Measurements from ENCODE around the gene TNNI2.

The TNNI2 gene

DNA sequence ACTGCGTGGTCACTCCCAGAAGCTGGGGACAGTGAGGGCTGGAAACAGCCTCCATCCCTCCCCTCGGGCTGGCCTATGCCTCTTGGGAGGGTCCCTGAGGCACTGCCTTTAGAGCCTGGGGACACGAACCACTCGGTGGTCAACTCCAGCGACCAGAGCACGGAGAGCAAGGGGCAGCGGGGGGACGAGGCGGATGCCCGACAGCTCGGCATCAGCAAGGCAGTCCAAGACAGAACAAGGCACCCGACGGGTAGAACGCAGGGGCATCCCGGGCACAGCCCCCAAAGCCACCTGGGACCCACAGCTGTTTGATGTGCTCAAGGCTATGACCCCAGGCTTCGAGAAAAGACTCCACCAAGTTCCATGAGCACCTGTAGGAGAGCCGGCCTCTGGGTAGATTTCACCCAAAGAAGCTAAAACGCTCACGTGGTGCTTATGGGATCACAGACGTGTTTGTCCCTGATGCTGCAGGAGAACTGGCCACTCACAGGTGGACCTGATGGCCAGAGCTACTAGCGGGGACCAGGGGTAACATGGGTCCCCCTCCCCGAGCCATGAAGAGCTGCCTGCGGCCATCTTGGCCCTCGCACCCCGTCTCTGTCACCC is 13.6 kb downstream of the TNNI2 start:
- Histone ChIP-seq H3K4me3 (no peak overlapping the region), H3K9me3 (no peaks in the 10 kb centered on the region), H3K27ac (no peak overlapping the region), H3K36me3 (no peaks in the 10 kb centered on the region), H3K27me3 (no peaks in the 10 kb centered on the region), H3K4me1 (no peaks in the 10 kb centered on the region)
- DNase-seq, result no peak
- intact Hi-C loops (cut with DNase I; ENCODE audit: low total_unique reads), result no loop called here
- TF ChIP-seq, protein P1, sequence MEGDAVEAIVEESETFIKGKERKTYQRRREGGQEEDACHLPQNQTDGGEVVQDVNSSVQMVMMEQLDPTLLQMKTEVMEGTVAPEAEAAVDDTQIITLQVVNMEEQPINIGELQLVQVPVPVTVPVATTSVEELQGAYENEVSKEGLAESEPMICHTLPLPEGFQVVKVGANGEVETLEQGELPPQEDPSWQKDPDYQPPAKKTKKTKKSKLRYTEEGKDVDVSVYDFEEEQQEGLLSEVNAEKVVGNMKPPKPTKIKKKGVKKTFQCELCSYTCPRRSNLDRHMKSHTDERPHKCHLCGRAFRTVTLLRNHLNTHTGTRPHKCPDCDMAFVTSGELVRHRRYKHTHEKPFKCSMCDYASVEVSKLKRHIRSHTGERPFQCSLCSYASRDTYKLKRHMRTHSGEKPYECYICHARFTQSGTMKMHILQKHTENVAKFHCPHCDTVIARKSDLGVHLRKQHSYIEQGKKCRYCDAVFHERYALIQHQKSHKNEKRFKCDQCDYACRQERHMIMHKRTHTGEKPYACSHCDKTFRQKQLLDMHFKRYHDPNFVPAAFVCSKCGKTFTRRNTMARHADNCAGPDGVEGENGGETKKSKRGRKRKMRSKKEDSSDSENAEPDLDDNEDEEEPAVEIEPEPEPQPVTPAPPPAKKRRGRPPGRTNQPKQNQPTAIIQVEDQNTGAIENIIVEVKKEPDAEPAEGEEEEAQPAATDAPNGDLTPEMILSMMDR (IDR thresholded peaks at IDR 0.05), result no peak

DNA sequence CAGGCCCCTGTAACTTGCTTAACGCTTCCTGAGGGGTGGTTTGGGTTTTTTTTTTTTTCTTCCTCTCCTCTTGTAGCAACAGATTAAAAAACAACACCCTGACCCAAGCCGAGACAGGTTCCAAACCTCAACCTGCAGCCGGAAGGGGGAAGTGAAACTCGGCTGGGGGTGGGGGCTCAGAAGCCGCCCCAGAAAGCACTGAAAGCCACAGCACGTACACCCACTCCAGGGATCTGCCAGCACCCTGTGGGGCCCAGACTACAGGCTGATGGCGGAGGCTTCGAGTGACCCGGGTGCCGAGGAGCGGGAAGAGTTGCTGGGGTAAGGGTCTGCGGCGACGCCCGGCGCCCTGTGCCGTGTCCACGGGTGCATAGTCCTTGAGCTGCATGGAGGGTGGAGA is 14.1 kb downstream of the TNNI2 start, which contains the start of gene LSP1:
Gene LSP1, plus strand, starts transcription at position 208 of the 400 bp plus-strand sequence. Its CDS starts 61 bp downstream, at position 269.
- Histone ChIP-seq H3K27me3 (no peaks in the 10 kb centered on the region), H3K4me1 (no peaks in the 10 kb centered on the region), H3K27ac (no peak within 1 kb of the TSS), H3K36me3 (no peaks in the 10 kb centered on the region), H3K9me3 (no peaks in the 10 kb centered on the region), H3K4me3 (peak within 1 kb of the TSS in 1 of 2 donors; percentile 22)
- no peak for DNase-seq
- intact Hi-C loops (cut with DNase I; ENCODE audit: low total_unique reads), result no loop called here
- TF ChIP-seq, protein P1 (IDR thresholded peaks at IDR 0.05), result no peak

DNA sequence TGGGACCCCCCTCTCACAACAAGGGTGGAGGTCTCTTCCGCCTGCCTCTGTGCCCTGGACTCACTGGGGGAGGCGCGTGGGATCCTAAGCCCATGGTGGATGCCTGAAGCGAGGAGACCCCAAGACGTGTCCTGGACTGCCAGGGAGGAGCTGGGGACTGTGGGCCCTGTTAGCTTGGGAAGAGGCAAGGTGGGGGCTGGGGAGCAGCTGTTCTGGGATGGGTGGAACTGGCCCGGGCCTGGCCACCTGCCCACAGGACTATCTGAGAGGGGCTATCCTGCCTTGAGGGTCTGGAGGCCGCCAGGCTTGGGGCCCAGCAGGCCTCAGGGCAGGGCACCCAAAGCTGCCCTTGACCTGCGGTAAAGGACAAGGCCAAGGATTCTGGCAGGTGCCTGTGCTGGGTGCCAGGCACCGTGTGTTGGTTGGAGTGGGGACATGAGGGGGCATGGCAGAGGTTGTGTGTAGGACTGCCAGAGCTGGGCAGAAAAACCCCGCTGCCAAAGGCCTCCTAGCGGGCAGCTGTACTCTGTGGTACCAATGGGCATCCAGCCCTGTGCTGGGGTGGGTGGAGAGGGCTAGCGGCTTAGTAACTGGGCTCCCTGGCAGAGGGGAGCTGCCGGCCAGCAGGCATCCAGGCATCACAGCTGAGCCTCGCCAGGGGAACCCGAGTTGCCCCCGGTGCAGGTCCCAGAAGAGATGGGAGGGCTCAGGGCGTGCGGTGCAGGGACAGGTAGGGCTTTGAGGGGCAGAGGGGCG is 14.8 kb downstream of the TNNI2 start:
- Histone ChIP-seq H3K4me1 (no peaks in the 10 kb centered on the region), H3K27me3 (no peaks in the 10 kb centered on the region), H3K4me3 (peak overlapping the region in 1 of 2 donors; percentile 22), H3K36me3 (no peaks in the 10 kb centered on the region), H3K27ac (no peak overlapping the region), H3K9me3 (no peaks in the 10 kb centered on the region)
- TF ChIP-seq, protein P1 (IDR thresholded peaks at IDR 0.05), result no peak
- intact Hi-C loops (cut with DNase I; ENCODE audit: low total_unique reads), result no loop called here
- no peak for DNase-seq

DNA sequence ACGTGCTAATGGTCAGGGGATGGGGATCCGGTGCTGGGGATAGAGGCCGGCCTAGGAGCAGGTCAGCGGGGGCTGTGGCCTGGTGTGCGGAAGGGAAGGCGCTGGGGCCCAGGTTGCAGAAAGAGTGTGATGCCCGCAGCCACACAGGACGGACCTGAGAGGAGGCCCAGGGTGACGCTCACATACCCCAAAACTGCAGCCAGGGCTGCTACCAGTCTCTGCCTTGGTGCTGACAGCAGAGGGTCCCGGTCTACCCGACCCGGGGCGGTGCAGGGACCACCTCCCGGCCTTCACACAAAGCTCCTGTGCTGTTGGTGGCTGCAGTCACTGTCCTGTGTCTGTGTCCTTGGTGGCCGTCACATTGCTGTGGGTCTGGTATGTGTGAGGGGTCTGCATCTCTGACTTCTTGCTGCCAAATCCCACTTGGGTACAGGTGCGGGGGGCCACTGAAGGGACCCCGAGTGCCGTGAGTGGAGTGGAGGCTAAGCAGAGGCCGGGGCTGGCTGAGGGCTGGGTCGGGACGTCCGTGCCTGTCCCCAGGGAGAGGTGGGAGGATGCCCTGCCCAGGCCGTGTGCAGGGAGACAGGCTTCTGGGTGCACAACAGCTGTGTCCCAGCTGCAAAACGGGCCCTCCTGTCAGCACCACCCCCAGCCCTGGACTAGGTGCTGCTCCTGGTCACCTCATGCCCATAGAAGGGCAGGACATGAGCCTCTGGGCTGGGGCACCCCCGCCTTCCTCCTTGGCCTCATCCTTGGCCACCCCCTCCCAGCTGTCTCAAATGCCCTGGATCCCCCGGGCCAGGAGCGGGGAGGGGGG is 15.6 kb downstream of the TNNI2 start:
- H3K9me3 ChIP-seq, result no peaks in the 10 kb centered on the region
- intact Hi-C loops (cut with DNase I; ENCODE audit: low total_unique reads), result no loop called here
- DNase-seq, result no peak
- TF ChIP-seq, protein P1 (IDR thresholded peaks at IDR 0.05), result no peak
- H3K36me3 ChIP-seq, result no peaks in the 10 kb centered on the region
- H3K4me3 ChIP-seq, result no peak overlapping the region
- no peaks in the 10 kb centered on the region for H3K4me1 ChIP-seq
- no peak overlapping the region for H3K27ac ChIP-seq
- no peaks in the 10 kb centered on the region for H3K27me3 ChIP-seq

DNA sequence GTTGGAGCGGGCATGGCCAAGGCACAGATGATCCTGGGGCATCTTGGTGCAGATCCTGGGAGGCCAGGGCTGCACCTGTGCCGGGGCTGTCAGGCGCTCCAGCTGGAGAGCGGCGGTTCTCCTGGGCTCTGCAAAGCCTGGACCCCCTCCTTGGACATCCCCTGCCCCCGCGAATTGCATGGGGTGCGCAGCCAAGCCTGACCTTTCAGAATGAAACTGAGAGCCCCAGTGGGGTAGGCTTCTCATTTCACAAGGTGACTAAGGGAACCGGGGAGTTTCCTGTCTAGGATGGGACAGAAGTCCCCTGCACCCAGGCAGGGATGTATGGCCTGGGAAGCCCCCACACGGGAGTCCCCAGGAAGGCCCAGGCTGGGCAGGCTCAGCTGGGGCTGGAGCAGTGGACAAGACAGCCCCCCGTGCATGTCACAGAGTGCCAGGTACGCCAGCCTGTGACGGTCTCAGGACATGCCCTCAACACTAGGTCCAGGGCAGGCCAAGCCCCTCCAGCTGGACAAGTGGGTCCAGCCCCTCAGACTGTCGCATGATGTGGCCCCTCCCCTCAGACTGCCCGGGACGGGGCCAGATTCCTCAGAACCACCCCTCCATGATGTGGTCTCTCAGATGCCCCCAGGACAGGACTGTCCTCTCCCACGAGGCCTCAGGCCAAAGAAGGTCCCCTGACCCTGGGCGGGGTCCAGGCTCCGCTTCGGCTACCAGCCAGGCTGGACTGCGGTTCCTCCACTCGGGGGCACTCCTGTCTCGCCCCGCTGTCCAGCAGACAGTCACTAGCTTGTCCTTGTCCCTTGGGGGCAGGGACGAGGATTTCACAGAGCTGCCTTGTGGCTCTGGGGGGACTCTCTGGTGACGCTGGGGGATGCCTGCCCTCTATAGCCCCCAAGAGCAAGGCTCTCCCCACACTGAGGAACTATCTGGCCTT is 16.4 kb downstream of the TNNI2 start:
- intact Hi-C loops (cut with DNase I; ENCODE audit: low total_unique reads), result no loop called here
- no peak for DNase-seq
- Histone ChIP-seq H3K4me3 (no peak overlapping the region), H3K4me1 (no peaks in the 10 kb centered on the region), H3K27me3 (no peaks in the 10 kb centered on the region), H3K36me3 (no peaks in the 10 kb centered on the region), H3K27ac (no peak overlapping the region), H3K9me3 (no peaks in the 10 kb centered on the region)
- TF ChIP-seq, protein P1 (IDR thresholded peaks at IDR 0.05), result no peak

Data from tibial artery (tissue), 4 donors.